Fibroblast of lung (primary cell): ENCODE measurements around the gene DENND6B. TPM values are rescaled to one million over a fixed set of nuclear protein-coding genes. Genes with fewer than 3 reads are reported as not detected.

Experiments used
- DNase-seq, 2 donors: peaks; one replicate each; pipeline versions ENCODE4 v3.0.0 to v3.0.0-alpha.2; 2010; ENCODE audit warnings: low read depth in 2 of 2
- H2AFZ ChIP-seq: 2 replicates; pipeline ENCODE4 v1.5.1; 2012; ENCODE audit warnings: low read length, control low read depth, inconsistent platforms
- H3K27ac ChIP-seq: 2 replicates; pipeline ENCODE4 v1.5.1; 2011; ENCODE audit warnings: low read length, control low read depth; ENCODE audit not compliant: insufficient read depth
- H3K27me3 ChIP-seq: 2 replicates; pipeline ENCODE4 v1.5.1; 2011; ENCODE audit warnings: mild to moderate bottlenecking, low read length; ENCODE audit not compliant: control insufficient read depth, insufficient read depth
- H3K36me3 ChIP-seq: 2 replicates; pipeline ENCODE4 v1.5.1; 2011; ENCODE audit warnings: low read length; ENCODE audit not compliant: control insufficient read depth, insufficient read depth
- H3K4me1 ChIP-seq: 2 replicates; pipeline ENCODE4 v1.5.1; 2011; ENCODE audit warnings: low read length; ENCODE audit not compliant: control insufficient read depth, insufficient read depth; ENCODE audit errors: extremely low read depth
- H3K4me2 ChIP-seq: 2 replicates; pipeline ENCODE4 v1.5.1; 2011; ENCODE audit warnings: low read length, control low read depth; ENCODE audit not compliant: insufficient read depth; ENCODE audit errors: extremely low read depth
- H3K4me3 ChIP-seq, 4 experiments: fragments of 200-600 bp in 1 of 4; sonication (generic) in 1 of 4; replicated peaks in 1 of 4; 2 replicates each; pipeline ENCODE4 v1.5.1; 2011 to 2016; ENCODE audit warnings: low read length in 4 of 4, low read depth in 3 of 4, mild to moderate bottlenecking in 3 of 4, control low read depth in 2 of 4, inconsistent platforms in 1 of 4, mixed read lengths in 1 of 4; ENCODE audit not compliant: insufficient read depth in 1 of 4; ENCODE audit errors: control extremely low read depth in 1 of 4
- H3K79me2 ChIP-seq: 2 replicates; pipeline ENCODE4 v1.5.1; 2012; ENCODE audit warnings: mild to moderate bottlenecking, low read length, inconsistent platforms; ENCODE audit not compliant: control insufficient read depth, insufficient read depth
- H3K9ac ChIP-seq: 2 replicates; pipeline ENCODE4 v1.5.1; 2011; ENCODE audit warnings: mild to moderate bottlenecking, low read length, control low read depth; ENCODE audit not compliant: insufficient read depth
- H3K9me3 ChIP-seq: 2 replicates; pipeline ENCODE4 v1.5.1; 2012; ENCODE audit warnings: low read depth, low read length; ENCODE audit not compliant: control insufficient read depth, insufficient read depth
- H4K20me1 ChIP-seq: 2 replicates; pipeline ENCODE4 v1.5.1; 2011; ENCODE audit warnings: low read length; ENCODE audit not compliant: control insufficient read depth, insufficient read depth; ENCODE audit errors: extremely low read depth
- EZH2 ChIP-seq: IDR thresholded peaks from 2 replicates; pipeline ENCODE4 v1.5.1; 2012; ENCODE audit warnings: low read length, control low read depth, mild to moderate bottlenecking; ENCODE audit errors: missing control alignments
- polyA plus RNA-seq, 2 donors: library from polyadenylated mRNA; depleted of rRNA in 1 of 2; stranded (reverse) in 1 of 2; unstranded in 1 of 2; fragments of >200 nt; gene quantifications; 2 replicates each; pipeline ENCODE4 v1.2.1, GENCODE V29; 2011 to 2012; ENCODE audit warnings: missing spikeins in 1 of 2
- total RNA-seq: library from RNA; depleted of rRNA; stranded (reverse); fragments of >200 nt; gene quantifications from 2 replicates; pipeline ENCODE4 v1.2.1, GENCODE V29; 2014
- TF ChIP-seq, protein P1 (sequence below), 2 donors: IDR thresholded peaks in 1 of 2; conservative IDR thresholded peaks in 1 of 2; 1 replicate in 1 of 2; 2 replicates in 1 of 2; pipeline ENCODE4 v1.5.1; 2011 to 2012; ENCODE audit warnings: low read length in 2 of 2, control low read depth in 1 of 2, inconsistent platforms in 1 of 2, low read depth in 1 of 2, mild to moderate bottlenecking in 1 of 2

DENND6B gene
- total and polyA plus RNA-seq, 2 donors (not counting 1 experiment from before 2014, with no cell fraction given), result 1.9 to 2.0 TPM

DNA sequence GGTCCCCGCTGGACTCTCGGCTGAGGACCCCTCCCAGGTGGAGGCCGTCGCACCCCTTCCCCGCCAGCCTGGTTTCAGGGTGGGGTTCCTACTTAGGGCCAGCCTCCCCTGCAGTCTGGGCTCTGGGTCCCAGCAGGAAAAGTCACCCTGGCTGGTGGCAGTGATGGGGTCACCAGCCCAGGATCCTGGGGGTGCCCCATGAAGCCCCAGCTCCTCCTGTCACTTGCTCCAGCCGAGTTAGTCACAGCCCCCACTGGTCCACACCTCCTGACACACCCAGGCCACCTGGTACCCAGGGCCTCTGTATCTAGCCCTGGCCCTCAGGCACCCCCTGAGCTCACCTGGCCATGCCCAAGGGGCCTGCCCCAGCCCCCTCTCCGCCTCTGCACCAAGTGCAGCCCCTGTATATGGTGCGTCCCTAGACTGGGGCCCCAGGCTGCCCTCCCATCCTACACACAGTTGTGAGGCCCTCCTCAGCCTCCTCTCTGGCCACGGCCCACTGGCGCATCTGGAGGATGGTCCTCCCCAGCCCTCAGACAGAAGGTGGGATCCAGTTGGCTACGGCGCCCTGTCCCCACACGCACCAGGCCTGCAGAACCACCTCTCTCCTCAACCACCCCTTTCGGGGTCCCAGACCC lies 26.1 kb downstream of the DENND6B start:
- Histone ChIP-seq H3K9ac (no peak overlapping the region), H3K4me3 (peak overlapping the region in 1 of 4 experiments; percentile 17), H3K4me2 (peak overlapping the region; percentile 58), H3K79me2 (peaks cover 94% of the 10 kb centered on the region), H3K9me3 (no peaks in the 10 kb centered on the region), H2AFZ (no peak overlapping the region), H3K27me3 (no peaks in the 10 kb centered on the region), H3K4me1 (peaks cover 57% of the 10 kb centered on the region), H4K20me1 (peaks cover 2% of the 10 kb centered on the region), H3K27ac (no peak overlapping the region), H3K36me3 (peaks cover 13% of the 10 kb centered on the region)
- DNase-seq, result no peak
- TF ChIP-seq, protein P1, sequence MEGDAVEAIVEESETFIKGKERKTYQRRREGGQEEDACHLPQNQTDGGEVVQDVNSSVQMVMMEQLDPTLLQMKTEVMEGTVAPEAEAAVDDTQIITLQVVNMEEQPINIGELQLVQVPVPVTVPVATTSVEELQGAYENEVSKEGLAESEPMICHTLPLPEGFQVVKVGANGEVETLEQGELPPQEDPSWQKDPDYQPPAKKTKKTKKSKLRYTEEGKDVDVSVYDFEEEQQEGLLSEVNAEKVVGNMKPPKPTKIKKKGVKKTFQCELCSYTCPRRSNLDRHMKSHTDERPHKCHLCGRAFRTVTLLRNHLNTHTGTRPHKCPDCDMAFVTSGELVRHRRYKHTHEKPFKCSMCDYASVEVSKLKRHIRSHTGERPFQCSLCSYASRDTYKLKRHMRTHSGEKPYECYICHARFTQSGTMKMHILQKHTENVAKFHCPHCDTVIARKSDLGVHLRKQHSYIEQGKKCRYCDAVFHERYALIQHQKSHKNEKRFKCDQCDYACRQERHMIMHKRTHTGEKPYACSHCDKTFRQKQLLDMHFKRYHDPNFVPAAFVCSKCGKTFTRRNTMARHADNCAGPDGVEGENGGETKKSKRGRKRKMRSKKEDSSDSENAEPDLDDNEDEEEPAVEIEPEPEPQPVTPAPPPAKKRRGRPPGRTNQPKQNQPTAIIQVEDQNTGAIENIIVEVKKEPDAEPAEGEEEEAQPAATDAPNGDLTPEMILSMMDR (conservative IDR thresholded peaks at IDR 0.05 in 1 of 2, IDR thresholded peaks at IDR 0.05 in 1 of 2; ENCODE audit: low read depth in 1 of 2, low read length in 2 of 2), result no peak
- TF ChIP-seq EZH2, result no peak

GRCh38 chr22:50299785-50300619 lies 26.8 kb downstream of the DENND6B start:
- H2AFZ ChIP-seq, result no peak overlapping the region
- peaks cover 2% of the 10 kb centered on the region for H4K20me1 ChIP-seq
- peak overlapping the region; percentile 7 for H3K9ac ChIP-seq
- DNase-seq, result no peak
- no peak for TF ChIP-seq EZH2
- TF ChIP-seq, protein P1 (conservative IDR thresholded peaks at IDR 0.05 in 1 of 2, IDR thresholded peaks at IDR 0.05 in 1 of 2; ENCODE audit: low read depth in 1 of 2, low read length in 2 of 2), result no peak
- no peak overlapping the region for H3K27ac ChIP-seq
- no peaks in the 10 kb centered on the region for H3K9me3 ChIP-seq
- peak overlapping the region; percentile 51 for H3K4me2 ChIP-seq
- H3K79me2 ChIP-seq, result peaks cover 95% of the 10 kb centered on the region
- peaks cover 10% of the 10 kb centered on the region for H3K36me3 ChIP-seq
- H3K27me3 ChIP-seq, result no peaks in the 10 kb centered on the region
- peak overlapping the region in 1 of 4 experiments; percentile 40 for H3K4me3 ChIP-seq
- H3K4me1 ChIP-seq, result peaks cover 52% of the 10 kb centered on the region
